Measurements from ENCODE around the gene ITGA4. TPM values are rescaled to one million over a fixed set of nuclear protein-coding genes. Genes with fewer than 3 reads are reported as not detected.
A peak's percentile ranks its signal among the peaks of the same experiment; 100 is the strongest.

The ITGA4 gene
- total and polyA plus RNA-seq, 2 donors (not counting 3 experiments of a cell fraction or from before 2014, with no cell fraction given) = 1.5 to 2.8 TPM

DNA sequence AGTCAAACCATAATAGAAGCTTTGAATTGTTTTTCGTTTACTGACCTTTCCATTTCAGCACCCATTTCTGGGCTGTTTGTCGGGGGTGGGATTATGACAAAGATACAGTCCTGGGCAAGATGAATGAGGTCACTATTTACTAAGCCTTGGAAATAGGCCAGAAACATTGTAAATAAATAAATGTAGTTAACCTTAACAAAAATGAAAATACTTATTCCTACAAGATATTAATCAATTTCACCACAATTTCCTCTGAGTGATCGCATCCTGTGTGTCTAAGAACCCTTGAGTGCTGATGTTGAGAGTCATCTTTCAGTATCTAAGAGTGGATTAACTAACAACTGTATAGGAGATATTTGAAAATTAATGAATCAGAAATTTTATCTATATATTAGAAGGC is 14.0 kb downstream of the ITGA4 start:
- dilution Hi-C loops (cut with MboI; ENCODE audit: extremely low pct_ligation_motif_present, low sequenced_read_pairs) (no loop called here), intact Hi-C loops (cut with micrococcal nuclease) (no loop called here)
- no peaks in the 10 kb centered on the region for H3K79me2 ChIP-seq (ENCODE audit: control insufficient read depth, insufficient read depth, low read length)
- H3K27ac ChIP-seq (ENCODE audit: insufficient read depth, low read depth, low read length) = no peak overlapping the region
- no peak for TF ChIP-seq POLR2AphosphoS5 (IDR thresholded peaks at IDR 0.05; ENCODE audit: insufficient read depth, low read depth, low read length)
- TF ChIP-seq GATA2 (IDR thresholded peaks at IDR 0.05; ENCODE audit: insufficient read depth, insufficient read length, low read depth, low read length) = no peak
- TF ChIP-seq FOS (IDR thresholded peaks at IDR 0.05; ENCODE audit: borderline replicate concordance, insufficient read depth, low read length) = peak; percentile 6
- no peak for TF ChIP-seq JUN (IDR thresholded peaks at IDR 0.05; ENCODE audit: borderline replicate concordance, insufficient read depth, insufficient read length, low read depth)
- TF ChIP-seq MYC (IDR thresholded peaks at IDR 0.05; ENCODE audit: low read depth, low read length) = no peak
- TF ChIP-seq, protein P1, sequence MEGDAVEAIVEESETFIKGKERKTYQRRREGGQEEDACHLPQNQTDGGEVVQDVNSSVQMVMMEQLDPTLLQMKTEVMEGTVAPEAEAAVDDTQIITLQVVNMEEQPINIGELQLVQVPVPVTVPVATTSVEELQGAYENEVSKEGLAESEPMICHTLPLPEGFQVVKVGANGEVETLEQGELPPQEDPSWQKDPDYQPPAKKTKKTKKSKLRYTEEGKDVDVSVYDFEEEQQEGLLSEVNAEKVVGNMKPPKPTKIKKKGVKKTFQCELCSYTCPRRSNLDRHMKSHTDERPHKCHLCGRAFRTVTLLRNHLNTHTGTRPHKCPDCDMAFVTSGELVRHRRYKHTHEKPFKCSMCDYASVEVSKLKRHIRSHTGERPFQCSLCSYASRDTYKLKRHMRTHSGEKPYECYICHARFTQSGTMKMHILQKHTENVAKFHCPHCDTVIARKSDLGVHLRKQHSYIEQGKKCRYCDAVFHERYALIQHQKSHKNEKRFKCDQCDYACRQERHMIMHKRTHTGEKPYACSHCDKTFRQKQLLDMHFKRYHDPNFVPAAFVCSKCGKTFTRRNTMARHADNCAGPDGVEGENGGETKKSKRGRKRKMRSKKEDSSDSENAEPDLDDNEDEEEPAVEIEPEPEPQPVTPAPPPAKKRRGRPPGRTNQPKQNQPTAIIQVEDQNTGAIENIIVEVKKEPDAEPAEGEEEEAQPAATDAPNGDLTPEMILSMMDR (IDR thresholded peaks at IDR 0.05; ENCODE audit: extremely low read depth in 1 of 2, insufficient read depth in 1 of 2, low read depth in 1 of 2, low read length in 2 of 2) = no peak
- ChIA-PET CTCF (interaction anchor here (1.0 to 3.0 kb wide), 4 partner anchors 14 to 1347 kb away, joined by 3 to 16 read pairs (median 3); partner anchors contain the start of genes ITGA4 and UBE2E3), POLR2A (no interaction called here)
- DNase-seq (ENCODE audit: low read depth, low spot score) = no peak
- H3K36me3 ChIP-seq (ENCODE audit: control insufficient read depth in 2 of 2, extremely low read depth in 1 of 2, insufficient read depth in 2 of 2, low read length in 2 of 2) = no peaks in the 10 kb centered on the region
- no peaks in the 10 kb centered on the region for H3K27me3 ChIP-seq (ENCODE audit: control insufficient read depth in 2 of 2, insufficient read depth in 2 of 2, low read length in 2 of 2)
- H3K9me3 ChIP-seq (replicated peaks; ENCODE audit: control insufficient read depth, insufficient read depth, low read length) = no peaks in the 10 kb centered on the region
- H2AFZ ChIP-seq (ENCODE audit: low read depth, low read length) = no peak overlapping the region
- H3K4me3 ChIP-seq (replicated peaks in 1 of 3; ENCODE audit: insufficient read depth in 1 of 3, low read depth in 1 of 3, low read length in 3 of 3) = no peak overlapping the region
- H3K9ac ChIP-seq (replicated peaks; ENCODE audit: extremely low read depth, insufficient read depth, low read length) = no peak overlapping the region
- H4K20me1 ChIP-seq (replicated peaks; ENCODE audit: control insufficient read depth, extremely low read depth, insufficient read depth, low read length) = no peaks in the 10 kb centered on the region
- no peaks in the 10 kb centered on the region for H3K9me1 ChIP-seq (replicated peaks; ENCODE audit: control insufficient read depth, extremely low read depth, insufficient read depth, low read length)
- no peak for FAIRE-seq
- no TSS peak for BruUV-seq (replicated peaks)
- no peaks in the 10 kb centered on the region for H3K4me1 ChIP-seq (ENCODE audit: control insufficient read depth, extremely low read depth, insufficient read depth, low read length)
- H3K4me2 ChIP-seq (ENCODE audit: insufficient read depth, low read length) = no peak overlapping the region

Measured in endothelial cell of umbilical vein (primary cell).